ENCODE results near the gene PRDM1.

GRCh38 chr6:106084106-106084988 lies 1.8 kb upstream of the PRDM1 start:
- TF ChIP-seq CTCF (IDR thresholded peaks at IDR 0.05) (peak; percentile 25 to 51 (median 38)), POLR2A (IDR thresholded peaks at IDR 0.05) (peak in 1 of 4 donors; percentile 13)

Measured in upper lobe of left lung (tissue), 4 donors.